GM12878 (cell line): ENCODE data around the gene PHKB. TPM values are rescaled to one million over a fixed set of nuclear protein-coding genes. Genes with fewer than 3 reads are reported as not detected.

ENCODE experiments used
- ATAC-seq: fragments of 200-7000 bp; cut with Tn5 transposase; 3 replicates; pipeline ENCODE4 v1.9.1; 2020; ENCODE audit warnings: mild to moderate bottlenecking, moderate library complexity
- BruUV-seq: library from RNA; stranded (reverse); fragments of 400-500 nt; replicated peaks from 2 replicates; lab custom pipeline; 2021; lab: Mats Ljungman, UMichigan
- CTCF ChIA-PET: fragments of 300-600 bp; sonication (Branson Sonifier 250); formaldehyde crosslinking; extraction: SDS; loops from one replicate; lab custom pipeline; 2021; ENCODE audit warnings: inconsistent platforms; lab: Yijun Ruan, JAX
- POLR2A ChIA-PET: fragments of 350-600 bp; formaldehyde crosslinking; extraction: SDS; loops from one replicate; lab custom pipeline; 2021; ENCODE audit warnings: inconsistent platforms; lab: Charles Lee
- RAD21 ChIA-PET: fragments of 300-600 bp; sonication (Branson Sonifier 250); formaldehyde crosslinking; loops from one replicate; lab custom pipeline; 2023; ENCODE audit warnings: antibody characterized with exemption; ENCODE audit not compliant: unreplicated experiment; lab: Charles Lee
- SMC1A ChIA-PET: fragments of 300-600 bp; sonication (Branson Sonifier 250); formaldehyde crosslinking; loops from one replicate; lab custom pipeline; 2023; ENCODE audit not compliant: unreplicated experiment, uncharacterized antibody; lab: Charles Lee
- DNase-seq: peaks from one replicate; pipeline ENCODE4 v3.0.0-alpha.2; 2011; ENCODE audit warnings: low read depth, low spot score
- FAIRE-seq: peaks from 3 replicates; lab custom pipeline; 2011; peaks lifted over from hg19 to GRCh38; lab: Jason Lieb, UNC
- H2AFZ ChIP-seq: 2 replicates; pipeline ENCODE4 v1.6.0; 2011; ENCODE audit warnings: low read depth, low read length, control low read depth; ENCODE audit not compliant: control insufficient read depth
- H3K27ac ChIP-seq: 2 replicates; pipeline ENCODE4 v1.5.1; 2011; ENCODE audit warnings: control low read depth; ENCODE audit not compliant: control insufficient read depth, insufficient read depth
- H3K27me3 ChIP-seq, 2 experiments: replicated peaks in 1 of 2; 2 replicates each; pipeline versions ENCODE4 v1.6.0 to v1.6.1; 2011; ENCODE audit warnings: low read length in 1 of 2; ENCODE audit not compliant: control insufficient read depth in 2 of 2, insufficient read depth in 2 of 2
- H3K36me3 ChIP-seq, 2 experiments: 2 replicates each; pipeline ENCODE4 v1.5.1; 2011; ENCODE audit warnings: low read length in 1 of 2; ENCODE audit not compliant: control insufficient read depth in 2 of 2, insufficient read depth in 2 of 2
- H3K4me1 ChIP-seq: 2 replicates; pipeline ENCODE4 v1.6.1; 2011; ENCODE audit warnings: mild to moderate bottlenecking, low read length, moderate library complexity, mixed read lengths; ENCODE audit not compliant: control insufficient read depth, insufficient read depth
- H3K4me2 ChIP-seq: 2 replicates; pipeline ENCODE4 v1.6.0; 2011; ENCODE audit warnings: control low read depth; ENCODE audit not compliant: control insufficient read depth, insufficient read depth
- H3K4me3 ChIP-seq: fragments of 200-600 bp; sonication (generic); 2 replicates; pipeline ENCODE4 v1.5.1; 2016
- H3K79me2 ChIP-seq: 2 replicates; pipeline ENCODE4 v1.6.0; 2011; ENCODE audit warnings: low read length; ENCODE audit not compliant: control insufficient read depth, insufficient read depth
- H3K9ac ChIP-seq: 2 replicates; pipeline ENCODE4 v1.8.0; 2011; ENCODE audit warnings: low read length, control low read depth, mixed read lengths; ENCODE audit not compliant: control insufficient read depth, insufficient read depth
- H3K9me3 ChIP-seq: replicated peaks from 3 replicates; pipeline ENCODE4 v1.5.1; 2011; ENCODE audit warnings: mild to moderate bottlenecking, low read length; ENCODE audit not compliant: control insufficient read depth, insufficient read depth
- H4K20me1 ChIP-seq: 2 replicates; pipeline ENCODE4 v1.6.0; 2011; ENCODE audit not compliant: control insufficient read depth, insufficient read depth
- CREB1 ChIP-seq: IDR thresholded peaks from 2 replicates; pipeline ENCODE4 v1.6.1; 2012; ENCODE audit warnings: low read depth, mild to moderate bottlenecking, inconsistent platforms
- IRF4 ChIP-seq: IDR thresholded peaks from 2 replicates; pipeline ENCODE4 v1.6.1; 2011; ENCODE audit warnings: low read depth, low read length
- NFYB ChIP-seq: IDR thresholded peaks from 2 replicates; pipeline ENCODE4 v1.6.1; 2011; ENCODE audit warnings: low read depth, mild to moderate bottlenecking, low read length, improper control_type of control experiment, moderate library complexity; ENCODE audit not compliant: insufficient read depth
- POLR2AphosphoS5 ChIP-seq: IDR thresholded peaks from 2 replicates; pipeline ENCODE4 v1.6.1; 2011; ENCODE audit warnings: mild to moderate bottlenecking, low read length, inconsistent platforms
- POU2F2 ChIP-seq: IDR thresholded peaks from 3 replicates; pipeline ENCODE4 v1.6.1; 2011; ENCODE audit warnings: low read depth, mild to moderate bottlenecking, low read length, borderline replicate concordance
- SMC3 ChIP-seq: IDR thresholded peaks from 2 replicates; pipeline ENCODE4 v1.6.1; 2011; ENCODE audit warnings: low read length, improper control_type of control experiment, borderline replicate concordance
- STAT3 ChIP-seq: IDR thresholded peaks from 2 replicates; pipeline ENCODE4 v1.6.1; 2011; ENCODE audit warnings: low read depth, low read length, improper control_type of control experiment
- TCF12 ChIP-seq: IDR thresholded peaks from 2 replicates; pipeline ENCODE4 v1.6.1; 2011; ENCODE audit warnings: low read depth, mild to moderate bottlenecking, low read length
- ZBED1 ChIP-seq: IDR thresholded peaks from 2 replicates; pipeline ENCODE4 v1.6.1; 2016; ENCODE audit warnings: borderline replicate concordance
- ZNF24 ChIP-seq: fragments of 450-650 bp; IDR thresholded peaks from 2 replicates; pipeline ENCODE4 v1.6.1; 2017; ENCODE audit warnings: antibody characterized with exemption, mild to moderate bottlenecking
- WGBS: methylation state at CpG from one replicate; pipeline ENCODE4 v1.1.6; 2016; ENCODE audit warnings: low lambda C conversion rate; ENCODE audit not compliant: insufficient replicate concordance, insufficient coverage; ENCODE audit errors: missing lambda C conversion rate; 5-methylcytosine and 5-hydroxymethylcytosine counted together
- in situ Hi-C: fragments of 300-500 bp; cut with MboI; formaldehyde crosslinking; loops from 9 replicates; pipeline ENCODE4 v1.14.3; 2018; ENCODE audit warnings: mixed read lengths
- intact Hi-C: fragments of 100-400 bp; cut with micrococcal nuclease; formaldehyde crosslinking; loops from one replicate; pipeline ENCODE4 v1.14.2; 2022; ENCODE audit not compliant: unreplicated experiment
- polyA plus RNA-seq, 11 experiments: library from polyadenylated mRNA; depleted of rRNA in 4 of 11; unstranded in 6 of 11; stranded (reverse) in 5 of 11; fragments of >200 nt; fragmentation: Nextera tagmentation in 4 of 11; fragmentation: Illumina TruSeq in 1 of 11; extraction: Ambion mirVana in 4 of 11; extraction: Trizol in 1 of 11; gene quantifications; 1 replicate in 1 of 11; 2 replicates in 10 of 11; pipeline versions ENCODE4 v1.2.1 to v1.2.3, GENCODE V29; 2011 to 2016; ENCODE audit warnings: inconsistent platforms in 2 of 11, missing spikeins in 2 of 11, low read depth in 1 of 11
- total RNA-seq, 4 experiments: library from RNA; depleted of rRNA in 3 of 4; stranded (reverse); fragments of >200 nt in 3 of 4; fragmentation: Illumina TruSeq in 1 of 4; extraction: Trizol in 1 of 4; gene quantifications; 2 replicates each; pipeline versions ENCODE4 v1.2.1 to v1.2.3, GENCODE V29; 2013 to 2021
- TF ChIP-seq, protein P1 (sequence below): IDR thresholded peaks from 2 replicates; pipeline ENCODE4 v1.6.1; 2011; ENCODE audit warnings: mild to moderate bottlenecking, low read depth, low read length, moderate library complexity; ENCODE audit not compliant: insufficient replicate concordance
- TF ChIP-seq, protein P2 (sequence below): fragments of 450-650 bp; IDR thresholded peaks from 2 replicates; pipeline ENCODE4 v1.6.1; 2017; ENCODE audit warnings: low read depth, mild to moderate bottlenecking, moderate library complexity
- TF ChIP-seq, protein P3 (sequence below): fragments of 450-650 bp; IDR thresholded peaks from 2 replicates; pipeline ENCODE4 v1.6.1; 2018; ENCODE audit warnings: mild to moderate bottlenecking, low read depth, moderate library complexity; ENCODE audit not compliant: partially characterized antibody

Gene PHKB
- total and polyA plus RNA-seq, 10 of the 15 experiments (the other 5 are each of a cell fraction or from before 2014, with no cell fraction given): 14.2 to 65.6 (median 37.0) TPM

DNA sequence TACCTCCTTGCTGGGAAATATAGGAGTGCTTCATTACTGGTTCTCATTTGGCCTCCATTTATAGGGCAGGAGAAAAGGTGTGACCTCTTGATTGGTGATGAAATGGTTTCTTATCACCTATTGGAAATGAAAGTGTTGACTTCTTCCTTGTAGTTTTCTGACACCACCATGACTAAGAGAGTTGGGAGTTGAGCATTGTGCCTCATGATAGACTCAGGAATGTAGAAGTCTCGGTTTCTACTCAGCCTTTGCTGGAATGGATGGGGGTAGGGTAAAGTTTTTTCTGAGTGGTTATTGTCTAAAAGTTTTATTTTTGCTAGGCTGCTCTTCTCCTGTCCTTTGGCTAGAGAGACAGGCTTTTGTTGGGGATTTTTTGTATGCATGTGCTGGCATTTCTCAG is 117.4 kb downstream of the PHKB start:
- BruUV-seq: no TSS peak
- Histone ChIP-seq H4K20me1 (no peaks in the 10 kb centered on the region), H2AFZ (no peak overlapping the region), H3K9me3 (peaks cover 8% of the 10 kb centered on the region; the same call in 2 of the 3 replicates), H3K36me3 (no peaks in the 10 kb centered on the region; a peak in 1 of 4 replicates), H3K4me3 (no peak overlapping the region)
- intact Hi-C loops: no loop called here
- ATAC-seq: no peak
- TF ChIP-seq POLR2AphosphoS5 (no peak), NFYB (no peak), IRF4 (no peak), SMC3 (no peak), CREB1 (no peak)
- TF ChIP-seq, protein P1, sequence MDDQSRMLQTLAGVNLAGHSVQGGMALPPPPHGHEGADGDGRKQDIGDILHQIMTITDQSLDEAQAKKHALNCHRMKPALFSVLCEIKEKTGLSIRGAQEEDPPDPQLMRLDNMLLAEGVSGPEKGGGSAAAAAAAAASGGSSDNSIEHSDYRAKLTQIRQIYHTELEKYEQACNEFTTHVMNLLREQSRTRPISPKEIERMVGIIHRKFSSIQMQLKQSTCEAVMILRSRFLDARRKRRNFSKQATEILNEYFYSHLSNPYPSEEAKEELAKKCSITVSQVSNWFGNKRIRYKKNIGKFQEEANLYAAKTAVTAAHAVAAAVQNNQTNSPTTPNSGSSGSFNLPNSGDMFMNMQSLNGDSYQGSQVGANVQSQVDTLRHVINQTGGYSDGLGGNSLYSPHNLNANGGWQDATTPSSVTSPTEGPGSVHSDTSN: no peak
- TF ChIP-seq, all 136 proteins: peak for 0
- no peak overlapping the region for H3K4me2 ChIP-seq
- no peaks in the 10 kb centered on the region for H3K79me2 ChIP-seq
- no peaks in the 10 kb centered on the region for H3K27me3 ChIP-seq
- H3K9ac ChIP-seq: no peak overlapping the region
- in situ Hi-C loops: no loop called here
- ChIA-PET POLR2A (interaction anchor here (1.4 kb wide), 1 partner anchor 12 kb away, joined by 4 read pairs; no protein-coding TSS in a partner anchor), SMC1A (no interaction called here), CTCF (no interaction called here), RAD21 (interaction anchor here (1.1 kb wide), 1 partner anchor 10 kb away, joined by 3 read pairs; no protein-coding TSS in a partner anchor)
- no peak for FAIRE-seq
- peaks cover 6% of the 10 kb centered on the region for H3K4me1 ChIP-seq
- no peak overlapping the region for H3K27ac ChIP-seq
- DNase-seq: no peak
- 54% methylated on average over 1 of the region's 1 CpG for WGBS

DNA sequence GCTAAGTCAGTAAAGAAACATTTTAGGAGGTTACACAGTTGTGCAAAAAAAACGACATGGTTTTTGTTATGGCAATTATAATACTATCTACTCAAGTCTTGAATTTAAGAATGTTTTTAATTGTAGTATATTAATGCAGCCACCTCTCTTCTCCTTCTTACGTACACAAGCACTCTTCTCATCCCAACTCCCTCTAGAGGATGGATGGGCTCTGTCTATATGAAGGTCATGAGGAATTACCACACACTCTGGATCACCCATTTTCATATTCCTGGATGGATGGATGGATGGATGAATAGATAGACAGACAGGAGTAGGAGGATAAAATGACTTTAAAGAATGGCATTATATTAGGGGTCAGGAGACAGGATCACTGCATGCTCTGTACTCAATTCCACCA is 120.0 kb downstream of the PHKB start:
- Histone ChIP-seq H3K27me3 (no peaks in the 10 kb centered on the region), H3K9me3 (no peaks in the 10 kb centered on the region), H3K79me2 (no peaks in the 10 kb centered on the region), H4K20me1 (no peaks in the 10 kb centered on the region), H2AFZ (no peak overlapping the region), H3K36me3 (peaks cover 0 to 3% of the 10 kb centered on the region in 2 experiments; a peak in 2 of 4 replicates), H3K4me3 (no peak overlapping the region), H3K27ac (no peak overlapping the region), H3K4me1 (no peaks in the 10 kb centered on the region), H3K4me2 (no peak overlapping the region), H3K9ac (no peak overlapping the region)
- WGBS: 97% methylated on average over 2 of the region's 2 CpGs
- no TSS peak for BruUV-seq
- in situ Hi-C loops: no loop called here
- RAD21 ChIA-PET: no interaction called here
- SMC1A ChIA-PET: interaction anchor here (1.4 kb wide), 1 partner anchor 18 kb away, joined by 4 read pairs; no protein-coding TSS in a partner anchor
- intact Hi-C loops: loop anchor here (10.0 kb wide), 1 partner anchor 116 kb away; the partner anchor contains the start of genes ITFG1 and PHKB
- ATAC-seq (no peak), FAIRE-seq (no peak), DNase-seq (no peak)
- CTCF ChIA-PET: interaction anchor here (1.7 kb wide), 1 partner anchor 9 kb away, joined by 3 read pairs; no protein-coding TSS in a partner anchor
- POLR2A ChIA-PET: interaction anchor here (0.6 kb wide), 2 partner anchors 10 to 126 kb away, joined by 6 to 7 read pairs; no protein-coding TSS in a partner anchor
- TF ChIP-seq TCF12 (no peak), POU2F2 (no peak), ZNF24 (no peak), STAT3 (no peak), ZBED1 (no peak)
- TF ChIP-seq, protein P2, sequence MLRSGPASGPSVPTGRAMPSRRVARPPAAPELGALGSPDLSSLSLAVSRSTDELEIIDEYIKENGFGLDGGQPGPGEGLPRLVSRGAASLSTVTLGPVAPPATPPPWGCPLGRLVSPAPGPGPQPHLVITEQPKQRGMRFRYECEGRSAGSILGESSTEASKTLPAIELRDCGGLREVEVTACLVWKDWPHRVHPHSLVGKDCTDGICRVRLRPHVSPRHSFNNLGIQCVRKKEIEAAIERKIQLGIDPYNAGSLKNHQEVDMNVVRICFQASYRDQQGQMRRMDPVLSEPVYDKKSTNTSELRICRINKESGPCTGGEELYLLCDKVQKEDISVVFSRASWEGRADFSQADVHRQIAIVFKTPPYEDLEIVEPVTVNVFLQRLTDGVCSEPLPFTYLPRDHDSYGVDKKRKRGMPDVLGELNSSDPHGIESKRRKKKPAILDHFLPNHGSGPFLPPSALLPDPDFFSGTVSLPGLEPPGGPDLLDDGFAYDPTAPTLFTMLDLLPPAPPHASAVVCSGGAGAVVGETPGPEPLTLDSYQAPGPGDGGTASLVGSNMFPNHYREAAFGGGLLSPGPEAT: no peak
- TF ChIP-seq, protein P3, sequence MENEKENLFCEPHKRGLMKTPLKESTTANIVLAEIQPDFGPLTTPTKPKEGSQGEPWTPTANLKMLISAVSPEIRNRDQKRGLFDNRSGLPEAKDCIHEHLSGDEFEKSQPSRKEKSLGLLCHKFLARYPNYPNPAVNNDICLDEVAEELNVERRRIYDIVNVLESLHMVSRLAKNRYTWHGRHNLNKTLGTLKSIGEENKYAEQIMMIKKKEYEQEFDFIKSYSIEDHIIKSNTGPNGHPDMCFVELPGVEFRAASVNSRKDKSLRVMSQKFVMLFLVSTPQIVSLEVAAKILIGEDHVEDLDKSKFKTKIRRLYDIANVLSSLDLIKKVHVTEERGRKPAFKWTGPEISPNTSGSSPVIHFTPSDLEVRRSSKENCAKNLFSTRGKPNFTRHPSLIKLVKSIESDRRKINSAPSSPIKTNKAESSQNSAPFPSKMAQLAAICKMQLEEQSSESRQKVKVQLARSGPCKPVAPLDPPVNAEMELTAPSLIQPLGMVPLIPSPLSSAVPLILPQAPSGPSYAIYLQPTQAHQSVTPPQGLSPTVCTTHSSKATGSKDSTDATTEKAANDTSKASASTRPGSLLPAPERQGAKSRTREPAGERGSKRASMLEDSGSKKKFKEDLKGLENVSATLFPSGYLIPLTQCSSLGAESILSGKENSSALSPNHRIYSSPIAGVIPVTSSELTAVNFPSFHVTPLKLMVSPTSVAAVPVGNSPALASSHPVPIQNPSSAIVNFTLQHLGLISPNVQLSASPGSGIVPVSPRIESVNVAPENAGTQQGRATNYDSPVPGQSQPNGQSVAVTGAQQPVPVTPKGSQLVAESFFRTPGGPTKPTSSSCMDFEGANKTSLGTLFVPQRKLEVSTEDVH: no peak
